Measurements from ENCODE around the gene ADGRG3.

Gene ADGRG3

GRCh38 chr16:57639172-57639887, 28.8 kb upstream of the ADGRG3 start:
- DNase-seq (ENCODE audit: low spot score): no peak
- TF ChIP-seq, protein P1, sequence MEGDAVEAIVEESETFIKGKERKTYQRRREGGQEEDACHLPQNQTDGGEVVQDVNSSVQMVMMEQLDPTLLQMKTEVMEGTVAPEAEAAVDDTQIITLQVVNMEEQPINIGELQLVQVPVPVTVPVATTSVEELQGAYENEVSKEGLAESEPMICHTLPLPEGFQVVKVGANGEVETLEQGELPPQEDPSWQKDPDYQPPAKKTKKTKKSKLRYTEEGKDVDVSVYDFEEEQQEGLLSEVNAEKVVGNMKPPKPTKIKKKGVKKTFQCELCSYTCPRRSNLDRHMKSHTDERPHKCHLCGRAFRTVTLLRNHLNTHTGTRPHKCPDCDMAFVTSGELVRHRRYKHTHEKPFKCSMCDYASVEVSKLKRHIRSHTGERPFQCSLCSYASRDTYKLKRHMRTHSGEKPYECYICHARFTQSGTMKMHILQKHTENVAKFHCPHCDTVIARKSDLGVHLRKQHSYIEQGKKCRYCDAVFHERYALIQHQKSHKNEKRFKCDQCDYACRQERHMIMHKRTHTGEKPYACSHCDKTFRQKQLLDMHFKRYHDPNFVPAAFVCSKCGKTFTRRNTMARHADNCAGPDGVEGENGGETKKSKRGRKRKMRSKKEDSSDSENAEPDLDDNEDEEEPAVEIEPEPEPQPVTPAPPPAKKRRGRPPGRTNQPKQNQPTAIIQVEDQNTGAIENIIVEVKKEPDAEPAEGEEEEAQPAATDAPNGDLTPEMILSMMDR (IDR thresholded peaks at IDR 0.05; ENCODE audit: extremely low read depth, missing control alignments): no peak

GRCh38 chr16:57640185-57640584, 27.9 kb upstream of the ADGRG3 start:
- DNase-seq (ENCODE audit: low spot score): no peak
- TF ChIP-seq, protein P1 (IDR thresholded peaks at IDR 0.05; ENCODE audit: extremely low read depth, missing control alignments): no peak

DNA sequence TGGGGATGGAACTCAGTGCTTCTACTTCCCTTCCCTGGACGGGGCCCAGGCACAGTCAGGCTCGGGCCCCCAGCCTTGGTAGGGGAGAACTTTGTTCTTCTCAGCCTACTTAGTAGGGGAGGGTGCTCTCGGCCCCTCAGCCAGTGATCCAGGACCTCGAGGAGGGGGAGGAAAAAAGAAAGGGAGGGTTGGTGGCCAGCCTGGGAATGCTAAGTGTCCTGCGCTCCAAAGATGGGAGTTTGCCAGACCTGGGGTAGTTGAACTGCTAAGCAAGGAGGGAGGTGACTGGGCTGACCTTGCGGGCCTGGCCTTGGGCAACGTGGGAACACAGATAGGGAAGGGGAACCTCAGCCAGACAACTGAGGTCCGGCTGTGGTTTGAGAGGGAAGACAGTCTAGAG, 27.5 kb upstream of the ADGRG3 start:
- TF ChIP-seq, protein P1 (IDR thresholded peaks at IDR 0.05; ENCODE audit: extremely low read depth, missing control alignments): no peak
- no peak for DNase-seq (ENCODE audit: low spot score)

DNA sequence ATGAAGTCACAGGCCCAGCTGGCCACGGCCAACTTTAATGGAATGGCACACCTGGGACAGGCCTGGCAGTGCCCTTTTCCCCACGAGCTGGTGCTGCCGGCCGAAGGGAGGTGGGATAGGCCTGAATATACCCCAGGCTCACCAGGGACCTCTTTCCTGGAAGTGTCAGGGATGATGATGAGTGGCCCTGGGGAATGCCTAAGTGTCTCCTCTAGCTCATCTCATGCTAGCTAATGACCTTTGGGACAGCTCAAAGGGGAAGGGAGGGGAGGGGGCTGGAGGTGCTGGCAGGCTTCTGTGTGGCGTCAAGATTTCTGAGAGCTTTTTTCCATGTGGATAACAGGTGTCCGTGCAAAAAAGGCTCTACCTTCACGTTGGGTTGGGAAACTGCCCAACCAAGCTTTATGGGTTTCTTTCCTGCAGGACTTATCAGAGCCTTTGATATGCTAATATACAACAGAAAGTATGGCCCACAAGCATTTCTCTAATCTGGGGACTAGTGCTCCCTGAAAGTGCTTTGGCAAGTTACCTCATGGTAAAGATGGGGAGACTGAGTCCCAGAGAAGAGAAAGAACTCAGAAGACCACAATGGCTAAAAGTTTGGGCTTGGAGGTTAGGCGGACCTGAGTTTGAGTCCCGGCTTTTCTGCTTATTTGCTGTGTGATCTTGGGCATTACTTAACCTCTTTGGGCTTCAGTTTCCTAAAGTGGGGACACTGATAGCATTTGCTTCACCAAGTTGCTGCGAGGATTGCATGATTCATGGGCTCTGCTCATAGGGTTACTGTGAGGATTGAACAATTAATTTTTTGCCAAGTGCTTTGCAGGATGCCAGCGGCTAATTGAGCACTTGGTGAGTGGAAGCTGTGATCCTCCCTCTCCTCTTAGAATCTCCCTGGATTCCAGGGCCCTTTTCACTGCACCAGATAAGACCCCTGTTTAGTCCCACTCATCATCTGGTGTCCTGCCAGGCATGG, 25.7 kb upstream of the ADGRG3 start:
- TF ChIP-seq, protein P1 (IDR thresholded peaks at IDR 0.05; ENCODE audit: extremely low read depth, missing control alignments): no peak
- DNase-seq (ENCODE audit: low spot score): no peak

GRCh38 chr16:57643147-57643874, 24.8 kb upstream of the ADGRG3 start:
- TF ChIP-seq, protein P1 (IDR thresholded peaks at IDR 0.05; ENCODE audit: extremely low read depth, missing control alignments): no peak
- no peak for DNase-seq (ENCODE audit: low spot score)

GRCh38 chr16:57643910-57644309, 24.2 kb upstream of the ADGRG3 start:
- TF ChIP-seq, protein P1 (IDR thresholded peaks at IDR 0.05; ENCODE audit: extremely low read depth, missing control alignments): no peak
- no peak for DNase-seq (ENCODE audit: low spot score)
